ENCODE data around the gene POLN.

DNA sequence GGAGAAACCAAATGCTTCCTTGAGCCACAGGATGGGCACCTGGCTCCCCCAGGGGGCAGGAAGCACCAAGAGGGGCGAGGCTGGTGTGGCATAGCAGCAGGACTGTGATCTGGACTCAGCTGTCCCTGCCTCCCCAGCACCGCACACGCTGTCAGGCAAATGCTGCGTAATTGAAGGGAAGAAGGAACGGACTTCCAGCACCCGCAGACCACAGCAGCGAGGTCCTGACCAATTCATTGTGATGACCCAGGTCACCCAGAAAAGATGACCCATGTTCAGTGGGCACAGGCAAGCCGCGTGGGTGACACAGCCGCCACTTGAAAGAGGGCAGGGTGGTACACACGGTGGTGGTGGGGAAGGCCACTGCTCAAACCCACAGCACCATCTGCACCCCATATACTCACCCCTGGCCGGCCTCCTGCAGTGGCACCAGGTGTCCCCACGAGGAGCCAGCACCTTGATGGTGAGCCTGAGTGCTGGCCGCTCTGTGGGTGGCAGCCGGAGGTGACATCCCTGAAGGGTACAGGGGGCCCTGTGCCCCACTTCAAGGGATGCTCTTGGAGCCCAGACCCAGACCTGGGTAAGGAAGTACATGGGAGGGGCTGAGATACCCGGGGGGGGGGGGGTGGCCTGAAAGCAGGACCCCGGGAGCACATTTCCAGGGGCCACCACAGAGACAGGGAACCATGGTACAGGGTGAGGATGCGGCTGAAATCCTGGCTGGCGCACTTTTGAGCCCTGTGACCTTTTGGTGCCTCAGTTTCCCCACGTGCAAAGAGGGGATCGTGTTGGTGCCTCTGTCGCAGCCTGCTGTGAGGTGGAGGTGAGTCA is 171.3 kb downstream of the POLN start:
- no peak for TF ChIP-seq EZH2 (IDR thresholded peaks at IDR 0.05)
- no peak for TF ChIP-seq POLR2AphosphoS5 (IDR thresholded peaks at IDR 0.05; ENCODE audit: borderline replicate concordance, low read depth, low read length)
- TF ChIP-seq FOXP2 (optimal IDR thresholded peaks at IDR 0.05; ENCODE audit: control extremely low read depth, extremely low read length, insufficient read depth) = no peak

All from SK-N-MC (cell line).